OCI-LY1 (cell line): Measurements from ENCODE around the gene VWA2.

ENCODE experiments used
- EZH2 ChIP-seq: fragments of 200-600 bp; sonication (generic), shearing (Covaris generic); IDR thresholded peaks from 2 replicates; pipeline ENCODE4 v1.8.0; 2017; ENCODE audit warnings: borderline replicate concordance, mixed run types, mild to moderate bottlenecking, antibody characterized with exemption, low read length, moderate library complexity, mixed read lengths
- TF ChIP-seq, protein P1 (sequence below): fragments of 200-600 bp; sonication (generic), shearing (Covaris generic); IDR thresholded peaks from 2 replicates; pipeline ENCODE4 v1.5.1; 2017; ENCODE audit warnings: mild to moderate bottlenecking, antibody characterized with exemption, low read length, moderate library complexity, mixed read lengths

DNA sequence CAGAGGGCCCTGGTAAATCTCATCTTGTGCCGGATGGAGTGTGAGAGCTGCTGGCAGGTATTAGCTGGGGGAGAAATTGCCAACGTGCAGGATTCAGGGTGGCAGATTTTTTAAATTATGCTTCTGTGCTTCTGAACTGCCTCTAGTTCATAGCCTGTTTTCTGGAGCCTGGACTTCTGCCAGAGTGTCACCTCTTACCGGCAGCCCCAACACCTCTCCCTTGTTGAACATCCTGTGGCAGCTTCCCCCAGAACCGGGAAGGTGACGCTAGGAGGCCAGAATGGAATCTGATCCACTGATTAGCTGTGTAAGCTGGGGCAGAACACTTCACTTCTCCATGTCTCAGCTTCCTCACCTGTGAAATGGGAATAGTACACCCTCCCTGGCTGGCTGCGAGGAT, 5.1 kb downstream of the VWA2 start:
- TF ChIP-seq, protein P1, sequence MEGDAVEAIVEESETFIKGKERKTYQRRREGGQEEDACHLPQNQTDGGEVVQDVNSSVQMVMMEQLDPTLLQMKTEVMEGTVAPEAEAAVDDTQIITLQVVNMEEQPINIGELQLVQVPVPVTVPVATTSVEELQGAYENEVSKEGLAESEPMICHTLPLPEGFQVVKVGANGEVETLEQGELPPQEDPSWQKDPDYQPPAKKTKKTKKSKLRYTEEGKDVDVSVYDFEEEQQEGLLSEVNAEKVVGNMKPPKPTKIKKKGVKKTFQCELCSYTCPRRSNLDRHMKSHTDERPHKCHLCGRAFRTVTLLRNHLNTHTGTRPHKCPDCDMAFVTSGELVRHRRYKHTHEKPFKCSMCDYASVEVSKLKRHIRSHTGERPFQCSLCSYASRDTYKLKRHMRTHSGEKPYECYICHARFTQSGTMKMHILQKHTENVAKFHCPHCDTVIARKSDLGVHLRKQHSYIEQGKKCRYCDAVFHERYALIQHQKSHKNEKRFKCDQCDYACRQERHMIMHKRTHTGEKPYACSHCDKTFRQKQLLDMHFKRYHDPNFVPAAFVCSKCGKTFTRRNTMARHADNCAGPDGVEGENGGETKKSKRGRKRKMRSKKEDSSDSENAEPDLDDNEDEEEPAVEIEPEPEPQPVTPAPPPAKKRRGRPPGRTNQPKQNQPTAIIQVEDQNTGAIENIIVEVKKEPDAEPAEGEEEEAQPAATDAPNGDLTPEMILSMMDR = no peak
- TF ChIP-seq EZH2 = no peak
